Effector memory CD8-positive, alpha-beta T cell (primary cell): ENCODE data around the gene SATB1.

Experiments used
- ATAC-seq: fragments of 150-1000 bp; cut with Tn5 transposase; replicated peaks from 2 replicates; pipeline ENCODE4 v1.10.0; 2021; ENCODE audit warnings: mild to moderate bottlenecking, moderate library complexity
- DNase-seq, 3 experiments: peaks; one replicate each; pipeline ENCODE4 v3.0.0; 2021
- H3K27ac Mint-ChIP-seq, 2 donors: one replicate each; pipeline ENCODE4 v1.8.0; 2022; ENCODE audit warnings: mild to moderate bottlenecking in 2 of 2, mixed read lengths in 2 of 2, moderate library complexity in 2 of 2
- H3K27me3 Mint-ChIP-seq, 2 donors: one replicate each; pipeline ENCODE4 v1.8.0; 2022; ENCODE audit warnings: mixed read lengths in 2 of 2
- H3K36me3 Mint-ChIP-seq: one replicate; pipeline ENCODE4 v1.8.0; 2022; ENCODE audit warnings: mild to moderate bottlenecking, moderate library complexity, mixed read lengths; ENCODE audit not compliant: insufficient read depth
- H3K4me1 Mint-ChIP-seq, 2 donors: one replicate each; pipeline ENCODE4 v1.8.0; 2022; ENCODE audit warnings: low read depth in 2 of 2, mixed read lengths in 2 of 2
- H3K4me3 Mint-ChIP-seq, 2 donors: one replicate each; pipeline ENCODE4 v1.8.0; 2022; ENCODE audit warnings: mild to moderate bottlenecking in 2 of 2, mixed read lengths in 2 of 2, moderate library complexity in 2 of 2
- H3K9me3 Mint-ChIP-seq, 2 donors: one replicate each; pipeline ENCODE4 v1.8.0; 2022; ENCODE audit warnings: mixed read lengths in 2 of 2

Gene SATB1

DNA sequence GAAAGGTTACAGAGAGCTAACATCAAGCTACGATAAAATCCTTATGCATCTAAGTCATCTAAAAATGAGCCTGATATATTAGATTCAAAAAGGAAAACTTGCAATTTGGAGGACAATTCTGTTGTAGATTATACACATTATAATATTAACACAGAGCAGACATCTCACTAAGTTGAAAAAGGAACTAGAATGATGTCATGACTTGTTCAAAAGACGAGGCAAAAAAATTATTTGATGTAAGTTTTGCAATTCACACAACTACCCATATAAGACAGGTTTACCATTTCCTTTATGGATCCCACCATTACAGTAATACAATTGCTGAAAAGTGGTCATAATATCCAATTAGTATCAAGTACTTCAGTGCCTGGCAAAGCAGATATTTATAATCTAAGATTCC is 15.9 kb downstream of the SATB1 start:
- Mint-ChIP-seq H3K36me3 (peaks cover 28% of the 10 kb centered on the region), H3K27ac (no peak overlapping the region), H3K9me3 (no peaks in the 10 kb centered on the region), H3K27me3 (no peaks in the 10 kb centered on the region), H3K4me1 (peaks cover 12 to 22% of the 10 kb centered on the region in 2 donors), H3K4me3 (no peak overlapping the region)
- DNase-seq, result no peak
- ATAC-seq, result no peak

DNA sequence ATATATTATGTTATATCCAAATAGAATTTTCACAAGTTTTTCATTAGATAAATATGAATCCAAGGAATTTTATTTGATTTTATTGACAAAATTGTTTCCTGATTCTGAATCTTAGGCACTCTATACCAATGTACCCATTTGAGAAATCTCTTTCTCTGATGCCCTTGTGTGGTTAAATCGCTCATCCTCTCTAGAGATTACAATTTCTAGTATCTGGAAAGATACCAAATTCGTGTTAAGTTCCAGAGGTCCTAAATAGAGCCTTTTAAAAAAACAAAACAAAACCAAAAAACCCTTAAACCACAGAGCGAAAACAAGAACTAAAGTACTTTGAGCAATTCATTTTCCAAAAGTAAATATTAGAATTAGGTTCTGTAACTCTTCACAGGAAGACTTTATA is 20.0 kb downstream of the SATB1 start:
- DNase-seq (no peak), ATAC-seq (no peak)
- no peak overlapping the region for H3K4me3 Mint-ChIP-seq
- peaks cover 20 to 33% of the 10 kb centered on the region in 2 donors for H3K4me1 Mint-ChIP-seq
- no peaks in the 10 kb centered on the region for H3K27me3 Mint-ChIP-seq
- H3K9me3 Mint-ChIP-seq, result no peaks in the 10 kb centered on the region
- H3K27ac Mint-ChIP-seq, result no peak overlapping the region
- peaks cover 25% of the 10 kb centered on the region for H3K36me3 Mint-ChIP-seq

- Mint-ChIP-seq H3K36me3 (peaks cover 20% of the 10 kb centered on the region), H3K4me3 (peak overlapping the region in 1 of 2 donors; percentile 48), H3K27ac (peak overlapping the region in 1 of 2 donors; percentile 70), H3K9me3 (no peaks in the 10 kb centered on the region), H3K4me1 (peaks cover 23 to 33% of the 10 kb centered on the region in 2 donors), H3K27me3 (no peaks in the 10 kb centered on the region)
- ATAC-seq (no peak), DNase-seq (no peak)
Observed at GRCh38 chr3:18403061-18403460, 22.1 kb downstream of the SATB1 start.

GRCh38 chr3:18402239-18402799 is 22.8 kb downstream of the SATB1 start:
- H3K4me3 Mint-ChIP-seq, result peak overlapping the region in 1 of 2 donors; percentile 48
- ATAC-seq, result peak; percentile 48
- no peaks in the 10 kb centered on the region for H3K9me3 Mint-ChIP-seq
- H3K36me3 Mint-ChIP-seq, result peaks cover 17% of the 10 kb centered on the region
- peak overlapping the region in 1 of 2 donors; percentile 70 for H3K27ac Mint-ChIP-seq
- H3K27me3 Mint-ChIP-seq, result no peaks in the 10 kb centered on the region
- DNase-seq, result no peak
- H3K4me1 Mint-ChIP-seq, result peaks cover 19 to 29% of the 10 kb centered on the region in 2 donors

- H3K9me3 Mint-ChIP-seq, result no peaks in the 10 kb centered on the region
- H3K4me1 Mint-ChIP-seq, result peaks cover 22 to 33% of the 10 kb centered on the region in 2 donors
Observed at GRCh38 chr3:18401300-18401961, 23.7 kb downstream of the SATB1 start.

GRCh38 chr3:18398448-18398847 is 26.7 kb downstream of the SATB1 start:
- DNase-seq (no peak), ATAC-seq (no peak)
- Mint-ChIP-seq H3K4me1 (peaks cover 24 to 25% of the 10 kb centered on the region in 2 donors), H3K27me3 (no peaks in the 10 kb centered on the region), H3K9me3 (no peaks in the 10 kb centered on the region), H3K27ac (no peak overlapping the region), H3K36me3 (peaks cover 30% of the 10 kb centered on the region), H3K4me3 (no peak overlapping the region)

More at GRCh38 chr3:18401300-18401961, 23.7 kb downstream of the SATB1 start:
- DNase-seq, result no peak
- Mint-ChIP-seq H3K4me3 (no peak overlapping the region), H3K36me3 (peaks cover 17% of the 10 kb centered on the region), H3K27me3 (no peaks in the 10 kb centered on the region), H3K27ac (peak overlapping the region; percentile 16 to 75)
- ATAC-seq, result no peak

GRCh38 chr3:18396428-18396827 is 28.7 kb downstream of the SATB1 start:
- H3K27me3 Mint-ChIP-seq, result no peaks in the 10 kb centered on the region
- H3K9me3 Mint-ChIP-seq, result no peaks in the 10 kb centered on the region
- no peak overlapping the region for H3K4me3 Mint-ChIP-seq
- DNase-seq (no peak), ATAC-seq (no peak)
- peaks cover 11 to 16% of the 10 kb centered on the region in 2 donors for H3K4me1 Mint-ChIP-seq
- H3K27ac Mint-ChIP-seq, result no peak overlapping the region
- H3K36me3 Mint-ChIP-seq, result peaks cover 36% of the 10 kb centered on the region

- peaks cover 10% of the 10 kb centered on the region in 2 donors for H3K4me1 Mint-ChIP-seq
Observed at GRCh38 chr3:18394384-18394995, 30.6 kb downstream of the SATB1 start.

DNA sequence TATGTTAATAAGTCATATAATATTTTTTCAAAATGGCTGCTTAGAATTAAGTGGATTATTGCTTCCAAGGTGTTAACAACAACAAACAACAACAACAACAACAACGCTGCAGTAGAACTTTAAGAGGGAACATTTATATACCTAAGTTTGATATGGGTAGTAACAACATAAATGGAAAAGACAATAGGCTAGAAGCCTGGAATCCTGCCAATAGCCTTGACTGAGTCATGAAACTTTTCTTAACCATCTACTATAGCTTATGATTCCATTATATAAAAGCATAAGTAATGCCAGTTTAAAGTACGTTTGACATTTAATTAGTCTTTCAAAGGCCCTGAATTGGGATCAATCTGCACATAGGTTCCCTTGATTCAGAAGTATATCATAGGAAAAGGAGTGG is 31.2 kb downstream of the SATB1 start:
- Mint-ChIP-seq H3K4me3 (no peak overlapping the region), H3K27me3 (no peaks in the 10 kb centered on the region), H3K27ac (peak overlapping the region in 1 of 2 donors; percentile 63), H3K9me3 (no peaks in the 10 kb centered on the region), H3K4me1 (peaks cover 8 to 10% of the 10 kb centered on the region in 2 donors), H3K36me3 (peaks cover 35% of the 10 kb centered on the region)
- no peak for DNase-seq
- ATAC-seq, result no peak

More at GRCh38 chr3:18394384-18394995, 30.6 kb downstream of the SATB1 start:
- Mint-ChIP-seq H3K9me3 (no peaks in the 10 kb centered on the region), H3K36me3 (peaks cover 36% of the 10 kb centered on the region), H3K27me3 (no peaks in the 10 kb centered on the region), H3K4me3 (no peak overlapping the region), H3K27ac (peak overlapping the region in 1 of 2 donors; percentile 63)
- DNase-seq (no peak), ATAC-seq (no peak)

- Mint-ChIP-seq H3K27me3 (no peaks in the 10 kb centered on the region), H3K9me3 (no peaks in the 10 kb centered on the region), H3K4me1 (peaks cover 6% of the 10 kb centered on the region in 2 donors), H3K36me3 (peaks cover 59% of the 10 kb centered on the region), H3K27ac (no peak overlapping the region), H3K4me3 (no peak overlapping the region)
- ATAC-seq, result no peak
- no peak for DNase-seq
Observed at GRCh38 chr3:18390024-18390660, 35.0 kb downstream of the SATB1 start.

DNA sequence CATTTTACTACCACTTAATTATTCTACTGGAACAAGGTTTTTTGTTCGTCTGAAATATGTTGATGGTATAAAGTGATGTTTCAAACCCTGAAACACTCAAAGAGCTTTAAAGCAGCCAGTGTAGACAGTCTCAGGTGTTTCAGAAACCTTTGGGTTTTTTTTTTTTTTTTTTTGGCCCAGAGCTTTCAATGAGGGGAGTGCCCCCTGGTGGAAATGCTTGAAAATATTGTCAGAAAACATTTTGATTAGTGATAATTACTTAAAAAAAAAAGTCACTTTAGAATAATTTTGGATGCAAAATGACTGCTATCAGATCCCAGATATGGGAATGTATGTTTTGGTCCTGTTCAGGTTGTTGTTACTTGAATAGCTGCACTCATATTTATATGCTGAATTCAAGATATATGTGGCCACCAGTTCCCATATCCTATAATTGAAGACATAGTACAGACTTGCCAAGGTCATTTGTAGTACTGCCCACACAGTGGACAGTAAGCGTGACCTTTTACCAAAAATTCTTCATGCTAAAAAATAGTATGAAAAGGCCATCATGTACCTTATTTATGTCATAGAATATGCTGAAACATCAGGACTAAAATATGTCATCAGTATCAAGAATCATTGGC is 35.9 kb downstream of the SATB1 start:
- ATAC-seq (peak; percentile 36), DNase-seq (peak; percentile 22 to 33 (median 26))
- Mint-ChIP-seq H3K9me3 (no peaks in the 10 kb centered on the region), H3K4me3 (no peak overlapping the region), H3K4me1 (peaks cover 3 to 6% of the 10 kb centered on the region in 2 donors), H3K27me3 (no peaks in the 10 kb centered on the region), H3K36me3 (peaks cover 59% of the 10 kb centered on the region), H3K27ac (no peak overlapping the region)

DNA sequence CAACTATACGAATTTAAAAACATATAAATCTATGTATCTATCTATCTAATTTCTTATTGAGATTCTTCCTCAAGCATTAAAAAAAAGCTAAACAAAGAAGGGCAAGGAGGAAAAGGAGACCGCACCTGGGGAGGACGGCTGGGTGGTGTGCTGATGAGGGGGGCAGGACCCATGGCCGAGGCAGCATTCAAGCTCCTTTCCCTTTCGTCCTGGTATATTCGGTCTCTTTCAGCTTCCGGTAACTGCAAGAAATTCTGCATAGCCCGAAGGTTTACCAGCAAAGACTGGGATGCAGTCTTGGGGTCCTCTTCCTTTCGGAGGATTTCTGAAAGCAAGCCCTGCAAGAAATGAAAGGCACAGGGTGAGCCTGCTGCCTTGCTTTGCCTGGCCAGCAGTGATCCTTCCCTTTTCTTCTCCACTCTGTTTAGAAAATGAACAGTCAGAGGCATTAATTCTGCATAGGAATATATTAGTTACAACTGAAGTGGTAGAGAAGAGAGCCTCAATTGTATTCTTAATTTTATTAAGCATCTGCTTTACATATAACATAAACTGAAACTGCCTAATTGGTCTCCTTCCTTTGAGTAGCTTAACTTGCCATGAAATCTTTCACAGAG is 38.8 kb downstream of the SATB1 start:
- Mint-ChIP-seq H3K9me3 (no peaks in the 10 kb centered on the region), H3K4me1 (peaks cover 5 to 13% of the 10 kb centered on the region in 2 donors), H3K27me3 (no peaks in the 10 kb centered on the region), H3K36me3 (peaks cover 56% of the 10 kb centered on the region), H3K4me3 (no peak overlapping the region), H3K27ac (no peak overlapping the region)
- no peak for DNase-seq
- ATAC-seq, result no peak

DNA sequence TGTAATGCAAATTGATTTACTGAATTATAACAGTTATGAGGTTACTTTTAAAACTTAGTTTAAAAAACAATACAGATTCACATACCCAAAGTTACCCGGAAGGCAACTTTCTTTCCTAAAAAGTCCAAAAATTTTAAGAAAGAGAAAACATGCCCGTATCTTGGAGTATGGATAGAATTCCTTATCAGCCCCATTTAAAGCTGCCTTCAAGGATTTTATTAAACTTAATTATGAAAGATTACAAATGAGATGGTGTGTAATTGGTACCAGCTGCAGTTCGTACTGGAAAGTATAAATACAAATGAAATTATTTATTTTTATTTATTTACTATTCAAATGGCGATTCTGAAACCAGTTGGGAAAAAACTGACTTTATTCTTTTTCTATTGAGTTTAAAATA is 39.4 kb downstream of the SATB1 start:
- H3K27ac Mint-ChIP-seq, result no peak overlapping the region
- H3K27me3 Mint-ChIP-seq, result no peaks in the 10 kb centered on the region
- DNase-seq (no peak), ATAC-seq (no peak)
- H3K36me3 Mint-ChIP-seq, result peaks cover 58% of the 10 kb centered on the region
- no peaks in the 10 kb centered on the region for H3K9me3 Mint-ChIP-seq
- peaks cover 5 to 12% of the 10 kb centered on the region in 2 donors for H3K4me1 Mint-ChIP-seq
- H3K4me3 Mint-ChIP-seq, result no peak overlapping the region
